DOHH2 (cell line): ENCODE results near the gene ROPN1B.
"Not testable (repeated sequence)": the region's sequence is repeated elsewhere in the genome, so short reads cannot be mapped to it uniquely, and the experiment has no call there.

Experiments used
- EZH2phosphoT487 ChIP-seq: fragments of 200-600 bp; sonication (generic); IDR thresholded peaks from 2 replicates; pipeline ENCODE4 v1.6.1; 2017; ENCODE audit warnings: borderline replicate concordance, mild to moderate bottlenecking, antibody characterized with exemption, low read length, moderate library complexity, mixed read lengths
- TF ChIP-seq, protein P1 (sequence below): fragments of 200-600 bp; sonication (generic); IDR thresholded peaks from one replicate; pipeline ENCODE4 v1.5.1; 2014; ENCODE audit warnings: antibody characterized with exemption, mild to moderate bottlenecking, low read depth, low read length; ENCODE audit not compliant: poor library complexity, severe bottlenecking

DNA sequence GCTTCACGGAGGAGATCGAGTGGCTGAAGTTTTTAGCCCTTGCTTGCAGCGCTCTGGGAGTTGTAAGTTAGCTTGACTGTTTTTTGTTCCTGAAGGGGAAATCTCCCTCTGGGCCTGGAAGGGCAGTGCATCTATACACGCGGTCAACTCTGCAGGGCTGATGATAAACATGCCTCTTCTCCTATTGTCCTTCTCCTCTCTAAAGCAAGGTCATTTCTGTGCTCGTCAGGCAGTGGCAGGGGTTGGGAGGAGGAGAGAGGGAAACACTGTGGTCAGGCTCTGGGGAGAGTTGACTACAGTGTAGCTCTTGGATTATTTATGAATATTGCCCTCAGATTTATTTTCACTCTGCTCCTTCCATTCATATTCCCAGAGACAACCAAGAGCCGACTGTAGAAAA is 8.1 kb downstream of the ROPN1B start:
- TF ChIP-seq, protein P1, sequence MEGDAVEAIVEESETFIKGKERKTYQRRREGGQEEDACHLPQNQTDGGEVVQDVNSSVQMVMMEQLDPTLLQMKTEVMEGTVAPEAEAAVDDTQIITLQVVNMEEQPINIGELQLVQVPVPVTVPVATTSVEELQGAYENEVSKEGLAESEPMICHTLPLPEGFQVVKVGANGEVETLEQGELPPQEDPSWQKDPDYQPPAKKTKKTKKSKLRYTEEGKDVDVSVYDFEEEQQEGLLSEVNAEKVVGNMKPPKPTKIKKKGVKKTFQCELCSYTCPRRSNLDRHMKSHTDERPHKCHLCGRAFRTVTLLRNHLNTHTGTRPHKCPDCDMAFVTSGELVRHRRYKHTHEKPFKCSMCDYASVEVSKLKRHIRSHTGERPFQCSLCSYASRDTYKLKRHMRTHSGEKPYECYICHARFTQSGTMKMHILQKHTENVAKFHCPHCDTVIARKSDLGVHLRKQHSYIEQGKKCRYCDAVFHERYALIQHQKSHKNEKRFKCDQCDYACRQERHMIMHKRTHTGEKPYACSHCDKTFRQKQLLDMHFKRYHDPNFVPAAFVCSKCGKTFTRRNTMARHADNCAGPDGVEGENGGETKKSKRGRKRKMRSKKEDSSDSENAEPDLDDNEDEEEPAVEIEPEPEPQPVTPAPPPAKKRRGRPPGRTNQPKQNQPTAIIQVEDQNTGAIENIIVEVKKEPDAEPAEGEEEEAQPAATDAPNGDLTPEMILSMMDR, result not testable (repeated sequence)
- not testable (repeated sequence) for TF ChIP-seq EZH2phosphoT487
